GM18520 (cell line): ENCODE results near the gene PFKM.
"Not testable (repeated sequence)": the region's sequence is repeated elsewhere in the genome, so short reads cannot be mapped to it uniquely, and the experiment has no call there.

Experiments used
- ATAC-seq: cut with Tn5 transposase; IDR thresholded peaks from one replicate; pipeline ENCODE4 v1.9.1; 2021; ENCODE audit not compliant: unreplicated experiment

PFKM gene

DNA sequence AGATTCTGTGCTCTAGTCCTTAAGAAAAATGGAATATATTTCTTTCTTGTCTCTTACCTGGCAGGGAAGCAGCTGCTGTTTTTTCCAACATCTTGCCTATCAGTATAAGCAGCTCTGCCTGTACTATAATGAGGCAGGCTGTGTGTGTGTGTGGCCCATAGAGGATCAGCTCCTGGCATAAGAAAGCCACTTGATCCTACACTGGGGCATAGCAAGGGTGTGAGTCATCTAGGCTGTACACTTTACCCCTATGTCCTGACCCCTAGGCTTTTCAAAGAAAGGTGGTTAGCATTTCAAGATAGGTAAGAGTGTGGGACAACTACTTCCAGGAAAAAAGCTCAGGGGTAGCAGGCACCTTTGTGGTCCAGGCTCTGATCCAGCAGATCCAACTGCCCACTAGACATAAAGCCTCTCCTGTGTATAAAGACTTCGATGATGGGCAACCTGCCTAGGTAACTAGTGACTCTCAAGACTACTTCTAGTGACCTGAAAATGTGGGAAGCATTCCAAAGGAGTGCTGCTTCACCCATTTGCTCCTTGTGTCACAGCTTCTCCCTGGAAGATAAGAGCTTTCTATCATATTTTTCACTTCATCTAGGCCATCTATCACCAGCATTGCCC, 8.4 kb upstream of the PFKM start:
- ATAC-seq, result no peak

DNA sequence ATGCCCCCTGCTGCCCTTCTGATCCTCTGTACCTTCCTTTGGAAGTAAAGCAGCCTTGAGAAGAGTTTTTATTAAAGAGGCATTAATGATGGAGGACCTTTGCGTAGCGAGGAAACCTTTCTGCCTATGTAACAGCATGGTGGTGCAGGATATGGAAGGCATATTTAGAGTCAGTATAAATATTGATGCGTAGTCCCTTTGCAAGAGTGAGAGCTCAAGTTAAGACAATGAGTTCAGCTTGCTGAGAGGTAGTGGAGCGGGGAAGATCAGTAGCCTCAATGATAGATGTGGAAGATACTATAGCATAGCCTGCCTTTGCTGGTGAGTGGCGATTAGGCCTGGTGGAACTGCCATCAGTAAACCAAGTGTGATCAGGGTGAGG, 7.9 kb upstream of the PFKM start:
- not testable (repeated sequence) for ATAC-seq

DNA sequence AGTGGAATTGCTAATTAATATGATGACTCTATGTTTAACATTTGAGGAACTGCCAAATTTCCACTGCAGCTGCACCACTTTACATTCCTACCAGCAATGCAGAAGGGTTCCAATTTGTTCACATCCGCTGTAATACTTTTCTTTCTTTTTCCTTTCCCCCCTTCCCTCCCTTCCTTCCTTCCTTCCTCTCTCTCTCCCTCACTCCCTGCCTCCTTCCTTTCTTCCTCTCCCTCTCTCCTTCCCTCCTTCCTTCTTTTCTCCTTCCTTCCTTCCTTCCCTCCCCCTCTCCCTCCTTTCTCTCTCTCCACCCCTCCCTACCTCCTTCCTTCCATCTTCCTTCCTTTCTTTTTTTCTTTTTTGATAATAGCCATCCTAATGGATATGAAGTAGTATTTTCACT, 3.2 kb upstream of the PFKM start:
- ATAC-seq, result no peak

DNA sequence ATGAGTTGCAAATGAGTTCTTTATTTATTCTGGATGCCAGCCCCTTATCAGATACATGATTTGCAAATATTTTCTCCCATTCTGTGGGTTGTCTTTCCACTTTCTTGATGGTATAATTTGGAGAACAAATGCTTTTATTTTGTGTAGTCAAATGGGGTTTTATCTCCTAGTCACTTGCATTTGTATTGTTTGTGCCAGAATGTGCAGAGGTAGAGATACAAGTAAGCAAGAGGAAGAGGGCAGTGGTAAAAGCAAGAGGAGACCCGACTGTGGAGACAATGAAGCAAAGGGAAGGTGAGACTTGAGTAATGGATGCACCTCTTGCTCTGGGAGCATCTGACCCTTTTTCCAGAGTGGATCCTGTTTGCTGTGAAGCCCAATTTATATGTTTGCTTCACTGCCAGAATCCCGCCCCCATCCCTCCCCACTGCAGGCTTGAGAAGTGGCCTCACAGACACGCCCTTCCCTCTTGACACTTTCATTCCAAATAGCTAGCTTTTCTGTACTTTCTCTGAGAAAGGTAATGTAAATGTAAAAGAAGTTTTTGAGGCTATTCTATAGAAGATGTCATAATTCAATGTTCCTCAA, 786 bp upstream of the PFKM start:
- no peak for ATAC-seq

DNA sequence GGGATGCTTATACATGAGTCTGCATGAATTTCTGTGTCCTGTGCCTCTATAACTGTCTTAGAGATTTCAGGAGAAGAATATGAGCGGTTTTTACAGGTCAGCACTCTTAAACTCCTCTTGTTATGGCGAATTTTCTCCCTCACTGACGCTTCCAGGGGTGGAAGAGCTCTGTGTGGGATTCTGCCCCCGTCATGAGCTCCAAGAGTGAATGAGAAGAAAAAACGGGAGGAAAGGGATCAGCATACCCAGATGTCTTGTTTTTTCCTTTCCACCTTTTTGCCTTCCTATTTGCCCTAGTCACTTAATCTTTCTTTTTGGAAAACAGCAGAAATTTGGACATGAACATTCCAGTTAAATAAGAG, 651 bp downstream of the PFKM start:
- no peak for ATAC-seq

DNA sequence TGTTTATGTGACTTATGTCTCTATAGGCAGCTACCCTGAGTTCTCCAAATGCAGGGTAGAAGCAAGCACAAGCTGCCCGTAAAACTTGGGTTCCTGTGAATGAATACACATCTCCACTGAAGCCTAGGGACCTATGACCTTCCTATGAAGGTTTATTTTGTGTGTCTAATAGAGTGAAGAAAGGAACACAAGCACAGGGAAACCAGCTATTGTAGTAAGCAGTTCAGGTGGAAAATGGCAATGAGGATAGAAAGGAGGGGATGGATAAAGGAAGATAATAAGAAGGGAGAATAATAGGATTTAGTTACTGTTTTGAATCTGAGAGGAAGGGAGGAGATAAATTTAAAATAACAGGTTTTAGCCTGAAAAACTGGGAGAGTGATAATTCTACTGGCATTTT, 2.4 kb downstream of the PFKM start:
- ATAC-seq, result no peak

DNA sequence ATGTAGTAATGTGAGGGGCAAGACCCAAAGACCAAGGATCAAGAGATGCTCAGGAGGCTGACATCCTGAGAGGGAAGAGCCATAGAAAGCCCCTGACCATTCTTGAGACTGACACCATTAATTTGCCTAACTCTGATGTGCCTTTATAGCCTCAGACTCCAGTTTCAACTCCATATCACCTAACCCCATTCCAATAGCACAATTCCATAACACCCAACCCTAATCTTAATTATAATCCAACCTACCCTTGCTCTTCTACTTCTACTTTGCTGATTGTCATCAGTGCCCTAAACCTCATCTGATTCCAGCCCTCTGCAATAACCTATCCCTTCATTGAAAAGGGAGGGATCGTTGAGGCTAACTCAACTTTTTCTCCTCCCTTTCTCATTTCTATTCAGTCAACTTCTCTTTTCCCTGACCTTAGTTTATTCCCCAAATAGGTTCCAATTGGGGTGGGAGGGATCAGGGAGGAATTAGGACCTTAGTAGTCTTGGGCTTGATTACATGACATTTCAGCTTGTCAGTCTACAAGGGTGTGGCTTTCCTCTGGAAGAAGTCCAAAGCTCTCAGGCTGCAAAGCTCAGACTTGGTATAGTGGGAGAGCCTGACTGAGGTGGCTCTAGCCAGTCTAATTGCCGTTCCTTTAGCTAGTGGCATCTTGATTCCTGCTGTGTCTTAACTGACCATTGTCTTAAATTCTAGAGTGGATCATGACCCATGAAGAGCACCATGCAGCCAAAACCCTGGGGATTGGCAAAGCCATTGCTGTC, 3.1 kb downstream of the PFKM start:
- ATAC-seq, result no peak

DNA sequence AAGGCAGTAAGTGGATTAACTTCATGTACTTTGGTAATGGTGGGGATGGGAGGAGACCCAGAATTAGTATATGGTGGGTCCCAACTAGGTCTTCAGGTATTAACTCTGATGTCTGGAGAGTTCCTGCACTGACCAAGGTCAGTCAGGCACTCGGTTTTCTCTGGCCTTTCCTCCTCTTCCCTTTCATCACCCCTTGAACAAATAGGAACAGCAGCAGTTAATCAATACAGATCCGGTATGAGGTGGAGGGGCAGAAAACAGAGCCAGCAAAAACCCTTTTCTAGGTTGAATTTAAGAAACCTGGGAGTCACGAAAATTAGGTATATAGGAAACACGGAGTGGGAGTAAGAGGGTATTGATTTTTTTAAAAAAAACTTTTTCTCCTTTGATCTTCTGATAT, 4.0 kb downstream of the PFKM start:
- no peak for ATAC-seq

DNA sequence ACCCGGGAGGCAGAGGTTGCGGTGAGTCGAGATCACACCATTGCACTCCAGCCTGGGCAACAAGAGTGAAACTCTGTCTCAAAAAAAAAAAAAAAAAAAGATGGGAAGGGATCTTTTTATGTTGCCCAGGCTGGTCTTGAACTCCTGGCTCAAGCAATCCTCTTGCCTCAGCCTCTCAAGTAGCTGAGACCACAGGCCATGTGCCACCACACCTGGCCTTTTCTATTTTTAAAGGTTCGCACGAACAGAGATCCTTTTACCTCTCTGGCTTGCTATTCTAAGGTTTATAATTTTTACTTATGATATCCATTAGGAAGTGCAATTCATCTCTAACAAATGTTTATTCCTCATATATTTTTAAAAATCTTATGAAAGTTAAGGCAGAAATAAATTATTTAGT, 6.4 kb downstream of the PFKM start:
- ATAC-seq, result not testable (repeated sequence)

DNA sequence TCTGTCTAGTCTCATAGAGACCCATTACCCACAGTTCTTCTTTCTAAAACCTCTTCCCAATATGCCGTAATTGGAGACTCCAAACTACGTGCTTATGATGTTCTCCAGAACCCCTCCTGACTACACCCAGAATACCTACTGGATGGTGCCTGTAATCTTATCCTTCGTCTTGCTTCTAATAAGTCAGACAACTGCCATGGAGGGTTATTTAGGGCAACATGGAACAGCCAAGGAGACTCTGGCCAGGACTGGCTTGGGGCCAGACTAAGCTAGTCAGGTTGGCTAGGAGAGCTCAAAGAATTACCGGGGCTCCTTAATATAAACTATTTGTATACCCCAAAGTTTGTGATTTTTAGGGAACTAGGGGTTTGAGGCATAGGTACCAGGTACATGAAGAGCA, 6.8 kb downstream of the PFKM start:
- ATAC-seq, result no peak

DNA sequence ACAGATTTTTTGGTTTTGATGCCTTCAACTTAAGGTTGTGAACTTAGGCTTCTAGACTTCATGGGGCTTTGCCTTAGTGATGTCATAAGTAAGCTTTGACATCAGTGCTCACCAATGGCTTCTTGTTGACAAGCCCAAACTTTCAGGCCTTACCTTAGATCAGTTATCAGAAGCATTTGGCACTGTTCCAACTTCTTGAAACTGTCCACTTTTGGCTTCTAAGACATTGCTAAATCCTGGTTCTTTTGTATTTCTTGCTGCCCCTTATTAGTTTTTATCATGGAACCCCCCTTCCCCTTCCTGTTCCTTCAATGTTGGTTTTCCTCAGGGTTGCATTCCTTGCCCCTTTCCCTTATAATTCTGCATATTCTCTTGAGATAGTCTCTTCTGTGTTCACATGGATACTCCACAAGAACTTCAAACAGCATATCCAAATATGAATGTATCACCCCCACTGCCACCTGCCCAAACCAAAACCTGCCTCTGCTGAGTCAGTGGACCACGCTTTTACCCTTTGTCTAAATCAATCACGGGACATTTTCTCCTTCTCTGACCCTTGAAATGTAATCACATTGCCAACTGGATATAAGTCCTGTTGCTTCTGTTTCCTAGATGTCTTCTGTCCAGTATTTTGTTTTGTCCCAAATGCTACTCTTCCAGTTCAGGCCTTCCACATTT, 7.9 kb downstream of the PFKM start:
- no peak for ATAC-seq

DNA sequence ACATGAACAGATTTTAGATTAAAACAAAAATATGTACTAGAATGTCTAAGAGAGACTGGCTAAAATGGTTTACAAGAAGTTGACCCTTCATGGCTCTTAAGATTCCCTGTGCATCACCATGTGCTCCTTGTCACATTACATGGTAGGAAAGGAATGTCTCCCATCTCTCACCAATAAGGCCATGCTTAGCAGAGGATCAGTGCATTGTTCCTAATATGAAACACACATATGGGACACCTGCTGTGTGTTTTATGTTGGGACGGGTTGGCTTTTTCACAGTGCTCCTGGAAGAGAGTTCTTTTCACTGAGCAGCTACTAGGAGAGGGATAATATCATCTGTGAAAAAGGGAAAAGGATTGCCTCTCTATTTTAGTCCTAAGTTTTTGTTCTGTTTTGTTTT, 9.6 kb downstream of the PFKM start:
- ATAC-seq, result no peak

DNA sequence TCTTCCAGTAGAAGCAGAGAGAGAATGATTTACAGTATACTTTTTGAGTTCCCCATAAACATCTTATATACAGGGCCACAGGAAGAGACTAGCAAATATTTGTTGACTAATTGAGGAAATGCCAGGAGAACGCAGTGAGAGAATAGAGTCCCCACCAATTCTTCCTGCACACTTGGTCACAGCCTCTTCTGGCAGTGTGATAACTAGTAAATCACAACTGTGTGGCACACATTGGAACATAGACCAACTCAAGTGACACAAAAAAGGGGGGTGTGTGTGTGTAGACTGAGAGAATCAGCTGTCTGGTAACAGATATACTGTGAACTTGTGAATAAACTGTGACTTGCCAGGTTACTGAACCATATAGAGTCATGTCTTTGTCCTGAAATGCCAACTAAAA, 10.2 kb downstream of the PFKM start:
- ATAC-seq, result no peak

DNA sequence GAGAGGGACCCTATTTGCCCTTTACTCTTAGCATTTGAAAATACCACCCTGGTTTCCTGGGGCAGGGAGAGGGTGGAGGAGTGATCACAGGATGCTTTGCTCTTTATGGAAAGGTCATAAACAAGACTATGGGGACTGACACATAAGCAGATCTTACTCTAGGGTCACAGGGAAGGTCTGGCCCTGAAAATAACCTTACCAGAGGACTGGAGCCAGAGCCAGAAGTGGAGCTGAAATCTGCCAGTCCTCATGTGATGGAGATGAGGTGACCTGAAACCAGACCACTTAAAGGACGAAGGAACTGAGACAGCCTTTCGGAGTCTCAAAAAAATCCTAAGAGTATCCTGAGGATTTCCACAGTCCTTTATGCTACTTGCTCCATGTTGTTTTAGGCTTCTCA, 12.4 kb downstream of the PFKM start:
- no peak for ATAC-seq

DNA sequence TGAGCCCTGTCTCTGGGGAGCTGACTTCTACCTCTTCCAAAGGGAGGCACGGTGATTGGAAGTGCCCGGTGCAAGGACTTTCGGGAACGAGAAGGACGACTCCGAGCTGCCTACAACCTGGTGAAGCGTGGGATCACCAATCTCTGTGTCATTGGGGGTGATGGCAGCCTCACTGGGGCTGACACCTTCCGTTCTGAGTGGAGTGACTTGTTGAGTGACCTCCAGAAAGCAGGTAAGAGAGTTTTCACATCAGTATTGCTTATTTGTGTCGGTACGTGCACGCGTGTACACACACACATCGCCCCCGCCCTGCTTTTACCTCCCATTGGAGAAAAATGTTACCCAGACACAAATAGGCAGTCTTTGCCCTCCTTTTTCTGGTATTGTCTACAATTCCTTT, 13.7 kb downstream of the PFKM start:
- no peak for ATAC-seq

DNA sequence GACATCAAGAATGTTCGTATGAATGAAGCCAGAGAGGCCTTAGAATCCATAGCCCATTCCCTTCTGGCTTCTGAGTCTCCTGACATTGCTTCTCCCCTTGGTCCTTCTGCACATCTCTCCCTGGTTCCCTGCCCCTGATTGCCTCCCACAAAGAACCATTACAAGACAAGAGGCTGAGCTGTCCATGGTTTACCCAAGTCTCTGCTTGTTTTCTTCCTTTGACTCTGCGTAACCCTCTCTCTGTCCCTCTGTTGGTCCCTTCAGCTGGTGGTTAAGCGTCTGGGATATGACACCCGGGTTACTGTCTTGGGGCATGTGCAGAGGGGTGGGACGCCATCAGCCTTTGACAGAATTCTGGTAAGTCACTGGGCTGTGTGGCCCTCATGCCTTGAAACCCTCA, 15.9 kb downstream of the PFKM start:
- ATAC-seq, result no peak

DNA sequence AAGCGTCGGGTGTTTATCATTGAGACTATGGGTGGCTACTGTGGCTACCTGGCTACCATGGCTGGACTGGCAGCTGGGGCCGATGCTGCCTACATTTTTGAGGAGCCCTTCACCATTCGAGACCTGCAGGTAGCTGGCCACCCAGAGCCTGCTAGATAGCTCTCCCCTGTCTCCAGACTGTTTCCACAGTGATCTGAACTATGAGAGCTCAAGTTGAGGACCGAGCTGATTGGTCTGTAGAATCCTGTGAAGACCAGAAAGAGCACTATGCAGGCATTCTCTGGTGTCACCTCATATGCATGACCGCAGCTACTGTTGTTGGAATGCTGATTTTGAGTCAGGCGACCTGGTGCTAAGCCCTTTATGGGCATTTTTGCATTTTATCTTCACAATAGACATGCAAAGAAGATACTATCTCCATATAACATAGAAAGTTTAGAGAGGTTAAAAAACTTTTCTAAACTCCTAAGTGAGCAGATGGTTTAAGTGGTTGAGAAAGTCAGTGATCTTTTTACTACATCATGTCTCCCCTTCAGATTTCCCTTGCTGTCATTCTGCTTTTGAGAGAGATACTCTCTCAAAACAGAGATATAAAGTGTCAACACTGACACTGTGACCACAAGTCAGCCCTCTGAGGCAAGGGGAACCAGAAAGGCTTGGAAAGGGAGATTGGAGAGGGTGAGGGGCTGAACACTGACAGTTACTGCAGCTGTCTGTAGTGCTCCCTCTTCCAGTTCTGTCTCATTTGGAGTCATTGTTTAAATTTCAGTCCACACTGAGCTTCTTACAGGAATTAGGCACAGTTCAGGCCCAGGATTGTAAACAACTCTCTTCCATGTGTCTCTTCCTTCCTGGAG, 23.9 kb downstream of the PFKM start:
- ATAC-seq, result no peak

DNA sequence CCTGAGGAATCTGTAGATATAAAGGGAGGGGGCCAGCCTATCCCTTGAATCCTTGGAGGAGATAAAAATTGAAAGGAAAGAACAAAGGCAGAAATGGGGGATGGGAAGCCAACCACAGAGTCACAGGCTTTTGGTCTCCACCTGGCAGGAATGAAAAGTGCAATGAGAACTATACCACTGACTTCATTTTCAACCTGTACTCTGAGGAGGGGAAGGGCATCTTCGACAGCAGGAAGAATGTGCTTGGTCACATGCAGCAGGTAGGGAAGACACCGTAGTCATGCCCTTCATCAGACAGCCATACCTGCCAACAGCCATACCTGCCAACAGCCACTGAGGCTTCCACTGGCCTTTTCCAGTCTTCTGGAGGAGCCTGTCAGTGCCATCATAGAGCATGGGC, 24.7 kb downstream of the PFKM start:
- ATAC-seq, result no peak

DNA sequence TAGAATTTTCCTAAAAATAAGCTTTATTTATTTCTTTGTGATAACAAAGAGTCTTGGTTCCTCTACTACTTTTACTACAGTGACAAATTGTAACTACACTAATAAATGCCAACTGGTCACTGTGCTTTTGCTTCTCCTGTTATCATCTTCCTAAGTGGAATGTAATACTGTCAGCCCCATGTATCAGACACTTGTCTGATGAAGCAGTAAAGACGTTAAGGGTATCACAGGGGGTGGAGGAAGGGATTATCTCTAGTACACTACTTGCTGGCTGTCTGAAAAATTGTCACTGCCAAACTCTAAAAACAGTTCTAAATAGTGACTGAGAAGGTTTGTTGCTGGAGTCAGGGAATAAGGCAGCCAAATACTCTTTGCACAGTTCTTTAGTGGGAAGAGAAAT, 26.8 kb downstream of the PFKM start:
- ATAC-seq, result no peak

DNA sequence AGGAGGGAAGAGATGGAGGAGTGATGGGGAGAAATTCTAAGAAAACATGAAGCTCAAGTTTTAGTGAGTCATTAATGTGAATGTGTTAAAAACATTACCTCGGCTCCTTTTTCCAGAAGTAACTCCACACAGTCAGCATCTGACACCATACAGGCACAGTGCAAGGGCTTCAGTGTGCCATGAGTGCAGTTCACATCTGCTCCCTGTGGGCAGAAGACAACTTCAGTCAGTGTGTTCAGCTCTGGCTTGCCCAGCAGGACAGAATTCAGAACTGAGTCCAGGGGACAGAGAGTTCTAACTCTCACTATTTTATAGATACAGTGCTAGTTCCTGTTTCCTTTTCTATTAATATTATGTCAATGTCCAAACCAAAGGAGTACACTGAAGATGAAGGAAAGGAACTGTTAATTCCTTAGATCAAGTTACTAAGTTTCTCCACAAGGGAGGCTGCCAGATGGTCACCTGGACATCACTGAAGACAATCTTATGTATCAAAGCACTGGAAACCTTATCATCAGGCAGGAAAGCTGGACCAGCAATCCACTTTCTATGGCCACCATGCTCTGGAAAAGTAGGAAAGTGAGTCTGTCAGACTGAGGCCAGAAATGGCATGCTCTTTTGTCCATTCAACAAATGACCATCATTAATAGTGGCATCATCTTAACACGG, 32.1 kb downstream of the PFKM start:
- no peak for ATAC-seq

DNA sequence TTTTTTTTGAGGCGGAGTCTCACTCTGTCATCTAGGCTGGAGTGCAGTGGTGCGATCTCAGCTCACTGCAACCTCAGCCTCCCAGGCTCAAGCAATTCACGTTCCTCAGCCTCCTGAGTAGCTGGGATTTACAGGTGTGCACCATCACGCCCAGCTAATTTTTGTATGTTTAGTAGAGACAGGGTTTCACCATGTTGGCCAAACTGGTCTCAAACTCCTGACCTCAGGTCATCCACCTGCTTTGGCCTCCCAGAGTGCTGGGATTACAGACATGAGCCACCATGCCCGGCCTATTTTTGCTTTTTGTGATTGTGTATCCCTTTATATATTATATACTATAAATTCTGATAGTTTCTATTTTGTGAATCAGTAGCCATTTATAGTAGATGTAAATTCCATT, 36.6 kb downstream of the PFKM start:
- not testable (repeated sequence) for ATAC-seq
